CD4-positive, alpha-beta T cell treated with Interleukin-17A for 4 hours (primary cell): ENCODE results near the gene PORCN.

Experiments used
- DNase-seq: peaks from one replicate; pipeline ENCODE4 v3.0.0-alpha.2; 2020; ENCODE audit warnings: mixed read lengths

PORCN gene

DNA sequence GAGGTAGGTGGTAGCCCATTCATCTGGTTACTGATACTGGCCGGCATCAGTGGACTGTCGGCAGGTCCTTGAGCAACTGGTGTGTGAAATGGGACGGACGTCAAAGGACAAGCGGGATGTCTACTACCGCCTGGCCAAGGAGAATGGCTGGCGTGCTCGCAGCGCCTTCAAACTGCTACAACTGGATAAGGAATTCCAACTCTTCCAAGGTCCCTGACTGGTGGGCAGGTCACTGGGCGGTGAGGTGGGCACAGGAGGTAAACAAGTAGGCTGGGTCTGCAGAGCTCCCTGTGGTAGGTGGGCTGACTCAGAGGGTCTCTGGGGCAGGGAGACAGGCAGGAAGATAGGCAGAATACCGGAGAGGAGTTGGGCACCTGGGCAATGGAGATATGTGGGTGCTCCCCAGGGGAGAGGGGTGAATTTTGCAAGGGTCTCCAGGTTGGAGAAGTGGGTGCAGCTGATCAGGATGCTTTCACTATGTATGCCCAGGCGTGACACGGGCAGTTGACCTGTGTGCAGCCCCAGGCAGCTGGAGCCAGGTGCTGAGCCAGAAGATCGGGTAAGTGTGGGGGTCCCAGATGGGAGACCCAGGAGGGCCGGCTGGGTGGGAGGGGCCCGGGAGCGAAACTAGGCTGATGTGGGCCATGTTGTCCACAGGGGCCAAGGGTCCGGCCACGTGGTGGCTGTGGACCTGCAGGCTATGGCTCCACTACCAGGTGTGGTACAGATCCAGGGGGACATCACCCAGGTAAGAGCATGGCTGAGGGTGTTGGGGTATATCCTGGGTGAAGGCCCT, 30.6 kb upstream of the PORCN start:
- no peak for DNase-seq

DNA sequence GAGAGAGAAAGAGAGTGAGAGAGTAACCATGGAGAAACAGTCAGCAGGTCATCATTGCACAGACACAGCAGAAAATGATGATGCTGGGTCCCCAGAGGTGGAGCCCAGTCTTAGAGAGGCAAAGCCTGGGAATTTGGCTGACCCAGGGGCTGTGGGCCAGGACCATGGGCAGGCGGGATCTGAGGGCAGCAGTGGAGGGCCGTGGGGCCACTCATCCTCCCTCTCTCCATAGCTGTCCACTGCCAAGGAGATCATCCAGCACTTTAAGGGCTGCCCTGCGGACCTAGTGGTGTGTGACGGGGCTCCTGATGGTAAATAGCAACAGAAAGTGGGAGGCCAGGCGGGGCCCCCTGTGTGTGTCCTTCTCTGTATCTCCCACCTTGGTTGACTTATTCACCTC, 30.0 kb upstream of the PORCN start:
- no peak for DNase-seq

DNA sequence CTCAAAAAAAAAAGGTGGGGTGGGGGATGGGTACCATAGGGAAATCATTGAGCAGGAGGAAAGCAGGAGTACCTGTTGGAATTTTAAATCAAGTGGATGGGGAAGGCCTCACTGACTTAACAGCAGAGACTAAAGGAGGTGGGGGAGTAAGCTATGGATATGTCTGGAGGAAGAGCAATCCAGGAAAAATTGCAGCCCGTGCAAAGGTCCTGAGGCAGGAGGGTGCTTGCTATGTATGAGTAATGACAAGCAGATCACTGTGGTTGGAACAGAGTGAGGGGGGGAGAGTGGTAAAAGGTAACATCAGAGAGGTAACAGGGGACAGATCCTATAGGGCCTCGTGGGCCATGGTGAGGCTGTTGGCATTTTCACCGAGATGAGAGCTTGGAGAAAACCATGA, 28.6 kb upstream of the PORCN start:
- no peak for DNase-seq

DNA sequence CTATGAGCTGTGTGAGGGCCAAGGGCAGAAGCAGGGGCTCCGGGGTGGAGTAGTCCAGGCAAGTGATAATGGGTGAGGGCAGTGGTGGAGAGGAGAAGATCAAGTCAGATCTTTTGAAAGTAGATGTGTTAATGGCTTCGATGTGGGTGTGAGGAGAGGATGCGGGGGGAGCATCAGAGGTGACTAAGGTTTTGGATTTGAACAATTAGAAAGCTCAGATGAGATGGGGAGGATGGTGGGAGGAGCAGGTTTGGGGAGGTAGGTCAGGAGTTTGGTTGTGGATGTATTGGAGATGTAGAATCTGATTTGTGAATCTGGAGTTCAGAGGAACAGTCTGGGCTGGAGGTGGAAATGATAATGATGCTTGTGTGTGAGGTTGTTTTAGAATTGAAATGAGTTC, 28.2 kb upstream of the PORCN start:
- DNase-seq = no peak

DNA sequence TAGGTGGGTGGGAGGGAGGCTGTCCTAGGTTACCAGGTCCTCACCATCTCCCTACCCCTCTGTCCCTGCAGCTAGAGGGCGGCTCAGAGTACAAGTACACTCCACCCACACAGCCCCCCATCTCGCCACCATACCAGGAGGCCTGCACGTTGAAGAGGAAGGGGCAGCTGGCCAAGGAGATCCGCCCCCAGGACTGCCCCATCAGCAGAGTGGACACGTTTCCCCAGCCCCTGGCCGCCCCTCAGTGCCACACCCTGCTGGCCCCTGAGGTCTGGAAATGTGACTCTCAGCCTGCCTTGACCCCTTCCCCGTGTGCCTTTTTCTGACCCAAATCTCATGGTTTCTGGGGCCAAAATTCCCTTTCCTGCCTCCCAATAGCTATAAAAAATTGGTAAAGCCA, 26.3 kb upstream of the PORCN start:
- DNase-seq = no peak

- no peak for DNase-seq
Measured at GRCh38 chrX:48487362-48487798, 21.4 kb upstream of the PORCN start.

DNA sequence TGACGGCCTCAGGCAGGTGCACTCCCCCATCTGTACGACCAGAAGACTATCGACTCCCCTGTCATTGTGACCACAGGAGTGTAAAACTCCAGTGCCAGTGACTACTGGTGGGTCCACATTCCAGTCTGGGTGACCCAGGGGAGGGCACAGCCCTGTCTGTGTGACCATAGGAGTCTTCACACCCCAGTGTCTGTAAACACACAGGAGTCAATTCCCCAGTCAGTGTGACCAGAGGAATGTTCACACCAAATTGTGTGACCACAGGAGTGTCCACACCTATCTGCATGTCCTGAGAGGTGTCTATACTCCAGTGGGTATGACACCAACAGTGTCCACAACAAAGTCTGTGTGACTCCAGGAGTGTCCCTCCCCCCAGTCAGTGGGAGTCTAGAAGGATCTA, 20.8 kb upstream of the PORCN start:
- DNase-seq = no peak

DNA sequence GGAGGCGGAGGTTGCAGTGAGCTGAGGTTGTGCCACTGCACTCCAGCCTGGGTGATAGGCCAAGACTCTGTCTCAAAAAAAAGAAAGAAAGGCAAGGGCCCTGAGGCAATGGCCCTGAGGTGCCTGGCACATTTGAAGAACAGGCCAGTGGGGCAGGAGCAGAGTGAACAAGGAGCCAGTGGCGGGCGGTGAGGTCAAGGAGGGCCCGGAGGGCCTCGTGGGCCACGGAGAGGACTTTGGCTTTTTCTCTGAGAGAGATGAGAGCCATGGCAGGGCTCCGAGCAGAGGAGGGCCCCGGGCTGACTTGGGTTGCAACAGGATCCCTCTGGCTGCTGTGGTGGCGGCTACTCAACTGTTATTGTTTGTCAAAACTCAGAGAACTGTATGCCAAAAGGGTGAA, 19.5 kb upstream of the PORCN start:
- no peak for DNase-seq

DNA sequence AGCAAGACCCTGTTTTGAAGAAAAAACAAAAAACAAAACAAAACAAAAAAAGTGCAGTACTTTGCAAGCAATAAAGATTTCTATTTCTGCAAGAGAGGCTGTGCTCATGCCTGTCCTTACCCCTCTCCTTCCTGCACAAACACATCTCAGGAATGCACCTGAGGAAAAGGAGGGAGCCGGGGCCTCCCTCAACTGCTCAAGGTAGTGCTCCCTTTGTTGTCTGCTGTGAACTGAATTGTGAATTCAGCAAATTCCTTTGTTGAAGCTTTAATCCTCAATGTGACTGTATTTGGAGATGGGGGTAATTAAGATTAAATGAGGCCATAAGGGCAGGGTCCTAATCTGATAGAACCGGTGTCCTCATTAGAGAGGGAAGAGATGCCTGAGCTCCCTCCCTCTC, 18.9 kb upstream of the PORCN start:
- DNase-seq = no peak

- DNase-seq = no peak
Measured at GRCh38 chrX:48490661-48491060, 18.1 kb upstream of the PORCN start.

- DNase-seq = no peak
Measured at GRCh38 chrX:48491809-48492208, 17.0 kb upstream of the PORCN start.

DNA sequence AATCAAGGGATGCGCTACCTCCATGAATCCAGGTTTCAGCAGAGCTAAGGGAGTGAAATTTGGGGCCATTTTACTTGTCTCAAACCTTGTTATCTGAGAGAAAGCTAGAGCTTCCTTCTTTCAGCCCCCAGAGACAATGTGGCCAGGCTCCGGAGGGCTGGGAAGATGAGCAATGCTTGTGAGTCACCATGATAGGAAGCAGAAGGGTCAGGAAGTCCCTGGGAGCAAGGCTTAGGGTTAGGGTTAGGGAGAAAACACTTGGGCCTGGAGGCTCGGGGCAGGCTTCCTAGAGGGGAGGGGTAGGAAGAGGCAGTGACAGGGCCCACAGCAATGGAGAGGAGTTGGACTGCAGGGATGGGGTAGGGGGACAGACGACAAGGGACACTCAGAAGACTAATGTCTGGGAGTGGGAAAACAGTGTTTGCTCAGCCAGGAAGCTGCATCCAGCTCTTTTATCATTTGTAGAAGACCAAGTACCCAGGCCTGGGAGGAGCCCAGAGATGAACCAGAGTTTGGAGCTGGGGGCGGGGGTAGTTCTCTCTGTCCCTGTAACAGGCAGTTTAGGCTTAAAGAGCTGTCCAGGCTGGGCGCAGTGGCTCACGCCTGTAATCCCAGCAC, 16.4 kb upstream of the PORCN start:
- DNase-seq = no peak

GRCh38 chrX:48493890-48494364, 14.9 kb upstream of the PORCN start:
- DNase-seq = no peak

GRCh38 chrX:48496660-48497059, 12.1 kb upstream of the PORCN start:
- no peak for DNase-seq

DNA sequence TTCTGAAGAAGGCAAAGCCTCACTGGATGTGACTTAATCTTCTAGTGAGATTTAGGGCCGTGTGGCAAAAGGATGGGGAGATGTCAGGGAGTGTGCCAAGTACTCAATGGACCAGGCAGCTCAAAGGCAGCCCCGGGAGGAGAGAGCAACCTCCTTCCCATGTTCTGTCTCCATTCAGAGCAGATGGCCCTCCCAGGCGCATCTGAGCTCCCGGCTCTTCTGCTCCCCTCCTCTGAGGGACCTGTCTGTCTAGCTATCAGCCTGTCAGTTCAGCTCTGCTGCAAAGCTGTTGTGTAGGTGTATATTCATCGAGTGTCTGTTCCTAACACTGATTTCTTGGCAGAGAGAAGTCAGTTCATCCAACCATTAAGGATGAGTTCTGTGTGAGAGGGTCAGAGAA, 10.9 kb upstream of the PORCN start:
- DNase-seq = no peak

DNA sequence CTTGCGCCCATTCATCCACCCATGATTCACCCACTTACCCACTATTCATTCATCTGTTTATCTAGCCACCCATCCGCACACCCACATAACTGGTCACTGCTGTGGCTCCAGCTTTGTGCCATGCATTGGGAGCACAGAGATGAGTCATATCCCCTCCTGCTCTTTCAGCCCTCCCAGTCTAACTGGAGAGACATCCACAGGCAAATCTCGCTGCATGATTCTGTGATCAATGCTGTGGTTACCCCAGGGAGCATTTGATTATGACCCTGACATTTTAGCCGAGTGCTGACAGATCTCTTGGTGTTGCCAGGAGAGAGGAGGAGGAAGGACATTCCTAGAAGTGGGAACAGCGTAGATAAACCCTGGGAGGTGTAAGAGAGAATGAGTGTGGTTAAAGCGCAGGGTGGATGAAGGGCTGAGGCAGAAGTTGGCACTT, 10.4 kb upstream of the PORCN start:
- no peak for DNase-seq

DNA sequence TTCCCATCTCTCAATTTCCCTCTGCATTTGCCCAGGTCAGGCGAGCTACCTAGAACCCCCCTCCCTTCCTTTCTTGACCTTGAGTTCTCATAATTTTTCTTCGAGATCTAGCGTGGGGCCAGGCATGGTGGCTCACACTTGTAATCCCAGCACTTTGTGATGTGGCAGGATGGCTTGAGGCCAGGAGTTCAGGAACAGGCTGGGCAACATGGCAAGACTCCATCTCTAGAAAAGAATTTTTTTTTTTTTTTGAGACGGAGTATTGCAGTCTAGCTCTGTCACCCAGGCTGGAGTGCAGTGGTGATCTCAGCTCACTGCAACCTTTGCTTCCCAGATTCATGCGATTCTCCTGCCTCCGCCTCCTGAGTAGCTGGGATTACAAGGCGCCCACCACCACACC, 4.5 kb upstream of the PORCN start:
- DNase-seq = no peak

DNA sequence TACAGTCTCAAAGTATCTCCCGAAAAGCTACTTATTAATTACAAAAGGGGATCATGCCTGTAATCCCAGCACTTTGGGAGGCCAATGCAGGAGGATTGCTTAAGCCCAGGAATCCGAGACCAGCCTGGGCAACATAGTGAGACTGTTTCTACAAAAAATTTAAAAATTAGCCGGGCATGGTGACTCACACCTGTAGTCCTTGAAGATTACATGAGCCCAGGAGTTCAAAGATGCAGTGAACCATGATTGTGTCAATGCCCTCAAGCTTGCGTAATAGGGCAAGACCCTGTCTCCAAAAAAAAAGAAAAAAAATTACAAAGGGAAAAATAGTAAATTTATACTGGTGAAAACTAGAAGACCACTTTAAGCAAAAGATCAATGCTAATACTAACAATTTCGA, 3.3 kb upstream of the PORCN start:
- no peak for DNase-seq

DNA sequence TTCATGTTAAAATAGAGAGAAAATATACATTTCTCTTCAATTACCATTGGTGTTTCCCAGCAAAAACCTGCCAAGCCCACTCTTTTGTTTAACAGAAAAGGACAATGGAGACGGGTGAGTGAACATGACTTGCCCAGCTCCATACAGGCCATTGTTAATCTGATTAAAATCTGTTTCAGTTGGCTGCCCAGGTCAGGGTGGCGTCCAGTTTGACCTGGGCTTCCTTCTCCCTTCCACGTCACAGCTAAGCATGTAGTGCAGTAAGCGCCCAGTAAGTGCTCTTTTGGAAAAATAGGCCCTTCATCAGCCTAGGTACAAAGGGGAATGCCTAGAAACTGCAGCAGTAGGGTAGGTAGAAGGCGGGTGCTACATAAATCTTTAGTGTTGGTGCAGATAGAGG, 1.5 kb upstream of the PORCN start:
- no peak for DNase-seq

DNA sequence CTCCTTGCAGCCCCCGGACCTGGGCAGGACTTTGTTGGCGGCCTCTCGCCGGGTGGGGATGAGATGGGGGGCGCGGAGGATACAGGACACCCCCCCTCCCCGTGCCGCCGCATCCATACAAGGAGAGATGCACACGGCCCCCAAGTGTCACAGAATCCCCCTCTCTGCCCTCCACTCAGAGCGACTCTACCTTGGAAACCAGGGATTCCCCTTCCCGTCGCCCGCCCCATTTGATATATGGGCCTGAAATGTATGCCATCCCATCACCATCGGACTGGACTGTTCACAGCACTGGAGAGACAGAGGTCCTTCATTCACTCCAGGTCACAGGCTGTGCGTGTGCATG, 426 bp downstream of the PORCN start:
- DNase-seq = no peak

DNA sequence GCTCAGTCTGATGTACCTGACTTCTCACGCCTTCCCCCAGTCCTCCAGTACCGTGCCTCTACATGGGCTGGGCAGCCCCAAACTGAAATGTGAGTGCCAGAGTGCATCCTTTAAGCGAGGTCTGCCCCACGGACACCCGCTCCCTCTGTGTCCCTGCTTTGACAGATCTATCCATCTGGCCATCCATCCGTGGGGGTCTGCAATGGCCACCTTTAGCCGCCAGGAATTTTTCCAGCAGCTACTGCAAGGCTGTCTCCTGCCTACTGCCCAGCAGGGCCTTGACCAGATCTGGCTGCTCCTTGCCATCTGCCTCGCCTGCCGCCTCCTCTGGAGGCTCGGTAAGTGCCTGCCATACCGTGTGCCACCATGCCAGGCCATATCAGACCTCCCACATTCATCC, 827 bp downstream of the PORCN start:
- no peak for DNase-seq

DNA sequence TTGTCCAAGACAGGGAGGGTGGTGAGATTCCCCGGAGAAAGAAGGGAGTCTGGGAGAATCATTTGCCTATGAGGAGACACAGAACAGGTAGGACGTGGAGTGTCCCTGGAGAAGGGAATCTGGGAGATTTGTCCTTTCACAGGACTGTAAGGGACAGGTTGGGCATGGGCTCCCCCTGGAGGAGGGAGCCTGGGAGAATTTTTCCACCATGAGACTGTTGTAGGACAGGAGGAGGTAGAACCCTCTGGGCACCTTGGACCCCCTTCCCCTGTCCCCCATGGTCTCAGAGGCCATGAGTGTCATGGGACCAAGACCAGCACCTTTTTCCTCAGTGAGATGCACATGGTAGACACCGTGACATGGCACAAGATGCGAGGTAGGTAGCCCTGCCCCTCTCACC, 2.8 kb downstream of the PORCN start:
- DNase-seq = no peak

DNA sequence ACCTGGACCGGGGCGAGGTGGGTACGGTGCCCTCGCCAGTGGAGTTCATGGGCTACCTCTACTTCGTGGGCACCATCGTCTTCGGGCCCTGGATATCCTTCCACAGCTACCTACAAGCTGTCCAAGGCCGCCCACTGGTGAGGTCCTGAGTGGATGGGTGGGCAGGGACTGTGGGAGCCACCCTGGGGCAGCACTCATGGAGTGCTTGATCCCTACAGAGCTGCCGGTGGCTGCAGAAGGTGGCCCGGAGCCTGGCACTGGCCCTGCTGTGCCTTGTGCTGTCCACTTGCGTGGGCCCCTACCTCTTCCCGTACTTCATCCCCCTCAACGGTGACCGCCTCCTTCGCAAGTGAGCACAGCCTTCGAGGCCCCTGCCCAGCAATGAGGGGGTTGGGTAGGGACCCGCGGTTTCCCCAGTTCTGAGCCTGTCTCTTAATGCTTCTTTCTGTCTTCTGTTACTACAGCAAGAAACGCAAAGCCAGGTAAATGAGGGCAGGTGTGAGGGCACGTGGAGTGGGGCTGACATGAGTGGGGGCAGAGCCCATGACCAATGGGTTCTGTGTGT, 3.7 kb downstream of the PORCN start:
- no peak for DNase-seq

GRCh38 chrX:48513670-48514069, 4.9 kb downstream of the PORCN start:
- no peak for DNase-seq
